Heart right ventricle (tissue), 16 donors: Measurements from ENCODE around the gene SPP1. TPM values are rescaled to one million over a fixed set of nuclear protein-coding genes. Genes with fewer than 3 reads are reported as not detected.

Source experiments
- ATAC-seq, 8 donors: fragments of 200-7000 bp; cut with Tn5 transposase; one replicate each; pipeline ENCODE4 v1.9.1; 2020; ENCODE audit warnings: mild to moderate bottlenecking in 8 of 8, moderate library complexity in 8 of 8, moderate number of reproducible peaks in 1 of 8
- DNase-seq, 2 donors: peaks; one replicate each; pipeline ENCODE4 v3.0.0-alpha.2; 2020
- H3K27ac ChIP-seq, 10 donors: fragments of 200-600 bp; sonication (generic) in 2 of 10; one replicate each; pipeline versions ENCODE4 v1.5.0 to v1.8.0; 2020 to 2022; ENCODE audit warnings: mild to moderate bottlenecking in 3 of 10
- H3K27me3 ChIP-seq, 7 donors: fragments of 200-600 bp; one replicate each; pipeline ENCODE4 v1.8.0; 2021 to 2022; ENCODE audit warnings: mild to moderate bottlenecking in 2 of 7
- H3K36me3 ChIP-seq, 9 donors: fragments of 200-600 bp; sonication (generic) in 1 of 9; one replicate each; pipeline versions ENCODE4 v1.5.0 to v1.8.0; 2020 to 2022; ENCODE audit warnings: mild to moderate bottlenecking in 2 of 9
- H3K4me1 ChIP-seq, 9 donors: fragments of 200-600 bp; sonication (generic) in 1 of 9; one replicate each; pipeline versions ENCODE4 v1.5.0 to v1.8.0; 2020 to 2022; ENCODE audit warnings: mild to moderate bottlenecking in 4 of 9
- H3K4me3 ChIP-seq, 10 donors: fragments of 200-600 bp; sonication (generic) in 2 of 10; one replicate each; pipeline versions ENCODE4 v1.5.0 to v1.8.0; 2020 to 2022; ENCODE audit warnings: mild to moderate bottlenecking in 7 of 10, moderate library complexity in 2 of 10
- H3K9me3 ChIP-seq, 11 donors: fragments of 200-600 bp in 10 of 11; sonication (generic) in 2 of 11; one replicate each; pipeline versions ENCODE4 v1.5.0 to v1.8.0; 2013 to 2022; ENCODE audit warnings: mild to moderate bottlenecking in 2 of 11, control low read depth in 1 of 11, moderate library complexity in 1 of 11
- WGBS, 2 donors: extraction: QIAGEN DNeasy Blood & Tissue Kit; methylation state at CpG; one replicate each; pipeline ENCODE4 v1.1.7; 2013; ENCODE audit warnings: inconsistent platforms in 1 of 2; 5-methylcytosine and 5-hydroxymethylcytosine counted together
- intact Hi-C, 10 donors: fragments of 100-400 bp; cut with DNase I; formaldehyde crosslinking; loops; one replicate each; pipeline versions ENCODE4 v1.11.1 to v1.14.2; 2022
- polyA plus RNA-seq, 2 donors: library from polyadenylated mRNA; stranded (reverse); fragments of 200-250 nt; gene quantifications; one replicate each; pipeline ENCODE4 v1.2.3, GENCODE V29; 2013
- total RNA-seq, 10 donors: library from RNA; stranded (reverse); fragmentation: NEBNext Ultra II Directional in 3 of 10; extraction: Animal tissue kit (Norgen Biotek cat#: 25700) in 3 of 10; gene quantifications; one replicate each; pipeline versions ENCODE4 v1.2.1 to v1.2.4, GENCODE V29; 2021 to 2023
- TF ChIP-seq, protein P1 (sequence below), 9 donors: fragments of 200-600 bp; sonication (generic) in 2 of 9; IDR thresholded peaks; one replicate each; pipeline versions ENCODE4 v1.5.0 to v1.8.0; 2021 to 2022; ENCODE audit warnings: antibody characterized with exemption in 9 of 9, mild to moderate bottlenecking in 5 of 9, moderate library complexity in 1 of 9
- donor health status: Arrhythmogenic right ventricular cardiomyopathy.
- donor health status: ischemic (EF 13 %, LVEDD 7.1; RV severe dilation, severe dysfunction).
- donor health status: healthy with polysubstance abuse.
- donor health status: DM: no; HTN: yes; CAD: no.
- donor health status: DM: no; HTN: no; CAD: no.
- donor health status: ischemic (EF 25% LVEDD 6.9; RV normal size, moderate dysfunction).
- donor health status: ischemic (EF 25% LVEDD 5.7; RV mildly dilated, moderate dysfunction).
- donor health status: healthy.
- donor health status: DM: yes; HTN: yes; CAD: no.
- donor health status: Ischemic cardiomyopathy.
- donor health status: ischemic (EF 35%, LVEDD 5.7; RV mildly dilated, moderate dysfunction).
- donor health status: nonischemic (EF 11% LVEDD 7.7; RV severe dilation, severe dysfunction).
- donor health status: DM: yes; HTN: yes; CAD: no.
- donor health status: PGD.
- donor health status: ischemic (EF 29% LVEDD 5.4; RV normal size, mild dysfunction).
- donor health status: nonischemic (EF 23%, LVEDD 6.1; RV moderate dilation, normal function).

Gene SPP1
- total and polyA plus RNA-seq, 12 donors = 1.2 to 246 (median 7.0) TPM

DNA sequence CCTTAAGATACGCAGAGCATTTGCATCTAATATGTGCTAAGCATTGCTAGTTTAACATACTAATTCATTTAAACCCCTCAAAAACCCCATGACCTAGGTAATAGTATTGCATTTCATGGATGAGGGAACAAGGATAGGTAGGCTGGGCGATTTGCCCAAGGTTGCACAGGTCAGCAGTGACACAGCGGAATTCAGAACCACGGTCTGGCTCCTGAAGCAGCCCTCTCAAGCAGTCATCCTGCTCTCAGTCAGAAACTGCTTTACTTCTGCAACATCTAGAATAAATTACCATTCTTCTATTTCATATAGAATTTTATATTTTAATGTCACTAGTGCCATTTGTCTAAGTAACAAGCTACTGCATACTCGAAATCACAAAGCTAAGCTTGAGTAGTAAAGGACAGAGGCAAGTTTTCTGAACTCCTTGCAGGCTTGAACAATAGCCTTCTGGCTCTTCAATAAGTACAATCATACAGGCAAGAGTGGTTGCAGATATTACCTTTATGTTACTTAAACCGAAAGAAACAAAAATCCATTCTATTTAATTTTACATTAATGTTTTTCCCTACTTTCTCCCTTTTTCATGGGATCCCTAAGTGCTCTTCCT lies 555 bp upstream of the SPP1 start:
- WGBS, 2 donors = 65 to 71% methylated on average over 6 of the region's 6 CpGs
- TF ChIP-seq, protein P1, sequence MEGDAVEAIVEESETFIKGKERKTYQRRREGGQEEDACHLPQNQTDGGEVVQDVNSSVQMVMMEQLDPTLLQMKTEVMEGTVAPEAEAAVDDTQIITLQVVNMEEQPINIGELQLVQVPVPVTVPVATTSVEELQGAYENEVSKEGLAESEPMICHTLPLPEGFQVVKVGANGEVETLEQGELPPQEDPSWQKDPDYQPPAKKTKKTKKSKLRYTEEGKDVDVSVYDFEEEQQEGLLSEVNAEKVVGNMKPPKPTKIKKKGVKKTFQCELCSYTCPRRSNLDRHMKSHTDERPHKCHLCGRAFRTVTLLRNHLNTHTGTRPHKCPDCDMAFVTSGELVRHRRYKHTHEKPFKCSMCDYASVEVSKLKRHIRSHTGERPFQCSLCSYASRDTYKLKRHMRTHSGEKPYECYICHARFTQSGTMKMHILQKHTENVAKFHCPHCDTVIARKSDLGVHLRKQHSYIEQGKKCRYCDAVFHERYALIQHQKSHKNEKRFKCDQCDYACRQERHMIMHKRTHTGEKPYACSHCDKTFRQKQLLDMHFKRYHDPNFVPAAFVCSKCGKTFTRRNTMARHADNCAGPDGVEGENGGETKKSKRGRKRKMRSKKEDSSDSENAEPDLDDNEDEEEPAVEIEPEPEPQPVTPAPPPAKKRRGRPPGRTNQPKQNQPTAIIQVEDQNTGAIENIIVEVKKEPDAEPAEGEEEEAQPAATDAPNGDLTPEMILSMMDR (IDR thresholded peaks at IDR 0.05) = no peak
- no peak for DNase-seq
- ATAC-seq = no peak
- peaks cover 0 to 37% (median 4%) of the 10 kb centered on the region in 7 donors for H3K27me3 ChIP-seq
- no peaks in the 10 kb centered on the region for H3K9me3 ChIP-seq
- intact Hi-C loops = loop anchor here in 5 of 10 donors (2.0 to 10.0 kb wide), 3 partner anchors 122 to 300 kb away; no protein-coding TSS in a partner anchor
- H3K36me3 ChIP-seq = no peaks in the 10 kb centered on the region
- no peak overlapping the region for H3K4me3 ChIP-seq
- peaks cover 0 to 18% (median 0%) of the 10 kb centered on the region in 9 donors for H3K4me1 ChIP-seq
- H3K27ac ChIP-seq = no peak overlapping the region

DNA sequence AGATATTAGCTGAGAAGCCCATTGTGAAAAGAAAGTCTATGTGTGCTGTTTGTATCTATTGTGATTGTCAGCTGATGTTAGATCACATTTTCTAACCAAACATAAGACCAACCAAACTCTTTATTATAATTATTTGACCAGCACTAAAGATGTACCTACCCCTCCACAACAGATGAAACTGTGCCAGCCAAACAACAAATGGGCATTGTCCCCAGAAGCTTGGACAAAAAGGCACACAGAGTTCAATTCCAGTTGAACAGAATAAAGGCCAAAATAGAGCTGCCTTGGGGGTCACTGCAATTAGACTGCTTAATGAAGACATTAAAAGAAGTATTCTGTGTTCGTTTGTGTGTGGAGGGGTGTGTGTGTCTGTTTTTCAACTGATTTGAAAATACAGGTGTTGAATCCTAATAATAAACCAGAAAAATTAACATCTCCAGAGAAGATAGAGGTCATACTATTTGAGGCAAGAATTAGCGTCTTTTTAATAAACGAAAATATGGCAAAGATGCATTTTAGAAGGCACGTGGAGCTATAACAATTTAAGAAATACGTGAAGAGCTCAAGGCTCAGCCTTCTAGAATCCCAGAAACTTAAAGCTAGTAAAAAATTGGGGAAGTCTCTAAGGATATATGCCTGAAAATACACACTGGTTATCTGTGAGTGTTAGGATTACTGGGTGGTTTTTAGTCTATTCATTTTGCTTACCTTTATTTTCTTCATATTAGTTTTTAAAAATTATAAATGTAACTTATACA lies 2.2 kb downstream of the SPP1 start:
- no peaks in the 10 kb centered on the region for H3K9me3 ChIP-seq
- DNase-seq = no peak
- no peak overlapping the region for H3K4me3 ChIP-seq
- ATAC-seq = no peak
- TF ChIP-seq, protein P1 (IDR thresholded peaks at IDR 0.05) = no peak
- no peaks in the 10 kb centered on the region for H3K36me3 ChIP-seq
- H3K4me1 ChIP-seq = peaks cover 0 to 18% (median 0%) of the 10 kb centered on the region in 9 donors
- intact Hi-C loops = loop anchor here in 3 of 10 donors (10.0 kb wide), 1 partner anchor 303 kb away; no protein-coding TSS in a partner anchor
- WGBS, 2 donors = 92 to 95% methylated on average over 5 of the region's 5 CpGs
- H3K27me3 ChIP-seq = peaks cover 0 to 37% (median 4%) of the 10 kb centered on the region in 7 donors
- no peak overlapping the region for H3K27ac ChIP-seq

DNA sequence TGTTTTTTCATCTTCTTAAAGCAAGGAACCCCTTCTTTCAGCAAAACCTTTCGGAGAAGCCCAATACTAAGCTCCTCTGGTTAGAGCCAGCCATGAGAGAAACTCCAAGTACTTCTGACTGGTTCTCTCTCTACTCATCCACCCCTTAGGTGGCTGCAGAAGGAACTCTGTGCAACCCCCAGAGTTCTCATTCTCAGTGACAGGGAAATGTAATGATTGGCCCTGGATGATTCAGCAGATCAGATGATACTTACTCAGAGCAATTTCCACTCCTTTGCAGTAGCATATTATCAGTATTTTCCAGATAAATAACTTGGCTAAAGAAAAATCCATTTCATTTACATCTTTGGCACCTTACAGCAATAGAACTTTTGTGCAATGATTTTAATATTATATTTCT lies 3.2 kb downstream of the SPP1 start:
- DNase-seq = no peak
- ATAC-seq = no peak
- Histone ChIP-seq H3K9me3 (no peaks in the 10 kb centered on the region), H3K4me3 (no peak overlapping the region), H3K36me3 (no peaks in the 10 kb centered on the region), H3K27ac (no peak overlapping the region), H3K4me1 (peaks cover 0 to 14% (median 0%) of the 10 kb centered on the region in 9 donors), H3K27me3 (peaks cover 0 to 28% (median 4%) of the 10 kb centered on the region in 7 donors)
- intact Hi-C loops = loop anchor here in 3 of 10 donors (10.0 kb wide), 1 partner anchor 304 kb away; no protein-coding TSS in a partner anchor
- 98 to 100% methylated on average over 1 of the region's 1 CpG for WGBS, 2 donors
- TF ChIP-seq, protein P1 (IDR thresholded peaks at IDR 0.05) = no peak

DNA sequence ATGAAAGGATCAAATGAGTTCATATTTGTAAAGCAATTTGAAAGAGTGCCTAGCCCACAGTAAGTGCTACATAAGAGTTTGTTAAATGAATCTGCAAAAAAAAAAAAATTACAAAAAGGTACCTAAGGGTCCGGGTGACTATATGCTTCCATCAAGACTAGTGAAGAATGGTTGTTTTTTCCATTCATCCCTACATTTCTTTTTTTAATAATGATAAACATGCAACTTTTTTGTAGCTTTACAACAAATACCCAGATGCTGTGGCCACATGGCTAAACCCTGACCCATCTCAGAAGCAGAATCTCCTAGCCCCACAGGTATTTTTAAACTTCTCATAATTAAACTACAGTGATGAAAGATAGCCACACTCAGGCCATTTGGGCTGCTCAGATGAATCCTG lies 4.3 kb downstream of the SPP1 start:
- Histone ChIP-seq H3K4me1 (peaks cover 0 to 9% (median 0%) of the 10 kb centered on the region in 9 donors), H3K27me3 (peaks cover 0 to 21% (median 4%) of the 10 kb centered on the region in 7 donors), H3K36me3 (no peaks in the 10 kb centered on the region), H3K4me3 (no peak overlapping the region), H3K27ac (no peak overlapping the region), H3K9me3 (no peaks in the 10 kb centered on the region)
- TF ChIP-seq, protein P1 (IDR thresholded peaks at IDR 0.05) = no peak
- DNase-seq (no peak), ATAC-seq (no peak)
- intact Hi-C loops = loop anchor here in 4 of 10 donors (10.0 kb wide), 1 partner anchor 305 kb away; no protein-coding TSS in a partner anchor
- WGBS, 2 donors = 92 to 96% methylated on average over 1 of the region's 1 CpG
